ENCODE results near the gene PCBP3. TPM values are rescaled to one million over a fixed set of nuclear protein-coding genes. Genes with fewer than 3 reads are reported as not detected.

Gene PCBP3
- total RNA-seq, 1 donor from 2014 or later = not detected

DNA sequence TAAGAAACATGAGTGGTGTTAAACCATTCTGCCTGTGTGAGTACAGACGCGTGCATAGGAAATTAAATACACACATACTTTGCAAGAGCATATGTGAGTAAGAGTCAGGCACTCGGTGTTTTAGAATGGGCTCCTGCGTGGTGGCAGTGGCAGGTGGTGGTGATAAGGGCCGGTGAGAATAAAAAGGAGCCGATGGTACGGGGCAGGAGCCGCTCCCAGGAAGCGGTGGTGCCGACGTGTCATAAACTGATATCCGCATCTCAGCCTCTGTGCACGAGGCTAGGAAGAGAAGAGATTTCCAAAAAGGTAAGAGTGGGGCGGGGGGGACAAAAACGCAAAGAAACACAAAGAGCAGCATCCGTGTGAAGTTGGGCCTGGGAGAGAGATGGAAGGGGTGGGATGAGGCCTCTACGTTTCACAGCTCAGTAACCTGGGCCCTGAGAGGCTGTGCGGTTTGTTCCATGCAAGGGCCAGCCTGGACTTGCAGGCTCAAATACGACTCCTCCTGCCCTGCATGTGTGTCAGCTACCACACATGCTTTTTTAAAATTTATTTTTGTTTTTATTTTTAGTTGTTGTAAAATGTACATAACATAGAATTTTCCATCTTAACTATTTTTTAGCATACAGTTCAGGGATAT, 210.3 kb downstream of the PCBP3 start:
- no peak overlapping the region for H3K4me3 ChIP-seq (ENCODE audit: low read depth, low read length)
- TF ChIP-seq, protein P1, sequence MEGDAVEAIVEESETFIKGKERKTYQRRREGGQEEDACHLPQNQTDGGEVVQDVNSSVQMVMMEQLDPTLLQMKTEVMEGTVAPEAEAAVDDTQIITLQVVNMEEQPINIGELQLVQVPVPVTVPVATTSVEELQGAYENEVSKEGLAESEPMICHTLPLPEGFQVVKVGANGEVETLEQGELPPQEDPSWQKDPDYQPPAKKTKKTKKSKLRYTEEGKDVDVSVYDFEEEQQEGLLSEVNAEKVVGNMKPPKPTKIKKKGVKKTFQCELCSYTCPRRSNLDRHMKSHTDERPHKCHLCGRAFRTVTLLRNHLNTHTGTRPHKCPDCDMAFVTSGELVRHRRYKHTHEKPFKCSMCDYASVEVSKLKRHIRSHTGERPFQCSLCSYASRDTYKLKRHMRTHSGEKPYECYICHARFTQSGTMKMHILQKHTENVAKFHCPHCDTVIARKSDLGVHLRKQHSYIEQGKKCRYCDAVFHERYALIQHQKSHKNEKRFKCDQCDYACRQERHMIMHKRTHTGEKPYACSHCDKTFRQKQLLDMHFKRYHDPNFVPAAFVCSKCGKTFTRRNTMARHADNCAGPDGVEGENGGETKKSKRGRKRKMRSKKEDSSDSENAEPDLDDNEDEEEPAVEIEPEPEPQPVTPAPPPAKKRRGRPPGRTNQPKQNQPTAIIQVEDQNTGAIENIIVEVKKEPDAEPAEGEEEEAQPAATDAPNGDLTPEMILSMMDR (conservative IDR thresholded peaks at IDR 0.05; ENCODE audit: low read depth, low read length) = no peak
- DNase-seq (ENCODE audit: low read depth) = no peak

GRCh38 chr21:45854690-45855247, 211.2 kb downstream of the PCBP3 start:
- TF ChIP-seq, protein P1 (conservative IDR thresholded peaks at IDR 0.05; ENCODE audit: low read depth, low read length) = no peak
- no peak for DNase-seq (ENCODE audit: low read depth)
- no peak overlapping the region for H3K4me3 ChIP-seq (ENCODE audit: low read depth, low read length)

- no peak for DNase-seq (ENCODE audit: low read depth)
- no peak overlapping the region for H3K4me3 ChIP-seq (ENCODE audit: low read depth, low read length)
- TF ChIP-seq, protein P1 (conservative IDR thresholded peaks at IDR 0.05; ENCODE audit: low read depth, low read length) = no peak
Measured at GRCh38 chr21:45855248-45855811, 211.8 kb downstream of the PCBP3 start.

DNA sequence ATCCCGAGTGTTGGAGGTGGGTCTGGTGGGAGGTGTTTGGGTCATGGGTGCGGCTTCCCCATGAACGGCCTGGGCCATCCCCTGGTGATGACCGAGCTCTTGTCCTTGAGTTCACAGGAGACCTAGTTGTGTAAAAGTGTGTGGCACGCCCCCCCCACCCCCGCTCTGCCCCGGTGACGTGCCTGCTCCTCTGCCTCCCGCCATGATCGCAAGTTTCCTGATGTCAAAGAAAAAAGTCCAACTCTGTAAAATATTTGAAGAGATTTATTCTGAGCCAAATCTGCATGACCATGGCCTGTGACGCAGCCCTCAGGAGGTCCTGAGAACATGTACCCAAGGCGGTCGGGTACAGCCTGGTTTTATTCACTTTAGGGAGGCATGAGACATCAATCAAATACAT, 212.9 kb downstream of the PCBP3 start:
- TF ChIP-seq, protein P1 (conservative IDR thresholded peaks at IDR 0.05; ENCODE audit: low read depth, low read length) = no peak
- H3K4me3 ChIP-seq (ENCODE audit: low read depth, low read length) = no peak overlapping the region
- no peak for DNase-seq (ENCODE audit: low read depth)

GRCh38 chr21:45856906-45857305, 213.4 kb downstream of the PCBP3 start:
- DNase-seq (ENCODE audit: low read depth) = no peak
- TF ChIP-seq, protein P1 (conservative IDR thresholded peaks at IDR 0.05; ENCODE audit: low read depth, low read length) = no peak
- H3K4me3 ChIP-seq (ENCODE audit: low read depth, low read length) = no peak overlapping the region

DNA sequence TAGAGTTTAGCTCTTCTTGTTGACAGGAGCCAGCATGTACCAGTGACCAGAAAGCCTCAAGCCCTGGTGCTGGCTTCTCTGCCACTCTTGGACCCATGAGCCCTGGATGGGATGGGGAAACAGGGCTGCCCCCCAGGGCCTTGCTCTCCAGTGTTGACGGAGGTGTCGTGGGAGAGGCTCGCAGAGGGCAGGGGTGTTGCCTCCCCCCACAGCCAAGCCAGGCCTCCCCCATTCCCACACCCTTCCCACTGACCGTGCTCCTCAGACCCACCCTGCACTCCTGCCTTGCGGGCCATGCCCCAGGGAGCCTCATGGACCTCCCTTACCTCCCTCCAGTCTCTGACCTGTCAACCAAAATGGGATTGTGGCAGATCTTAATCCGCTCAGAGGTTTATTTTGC, 214.2 kb downstream of the PCBP3 start:
- H3K4me3 ChIP-seq (ENCODE audit: low read depth, low read length) = no peak overlapping the region
- TF ChIP-seq, protein P1 (conservative IDR thresholded peaks at IDR 0.05; ENCODE audit: low read depth, low read length) = no peak
- DNase-seq (ENCODE audit: low read depth) = no peak

GRCh38 chr21:45858180-45858579, 214.7 kb downstream of the PCBP3 start:
- no peak overlapping the region for H3K4me3 ChIP-seq (ENCODE audit: low read depth, low read length)
- TF ChIP-seq, protein P1 (conservative IDR thresholded peaks at IDR 0.05; ENCODE audit: low read depth, low read length) = no peak
- DNase-seq (ENCODE audit: low read depth) = no peak
